Mucosa of descending colon (tissue), 3 donors: Measurements from ENCODE around the gene TENM4. TPM values are rescaled to one million over a fixed set of nuclear protein-coding genes. Genes with fewer than 3 reads are reported as not detected.

Source experiments
- ATAC-seq: fragments of 200-7000 bp; cut with Tn5 transposase; one replicate; pipeline ENCODE4 v1.9.1; 2020; ENCODE audit warnings: mild to moderate bottlenecking, moderate library complexity
- DNase-seq, 3 donors: peaks; one replicate each; pipeline ENCODE4 v3.0.0-alpha.2; 2020
- H3K36me3 ChIP-seq: fragments of 200-600 bp; one replicate; pipeline ENCODE4 v1.8.0; 2021; ENCODE audit warnings: low read depth, mild to moderate bottlenecking
- H3K4me1 ChIP-seq: fragments of 200-600 bp; one replicate; pipeline ENCODE4 v1.8.0; 2021; ENCODE audit warnings: low read depth, mild to moderate bottlenecking
- H3K4me3 ChIP-seq: fragments of 200-600 bp; one replicate; pipeline ENCODE4 v1.8.0; 2021; ENCODE audit warnings: mild to moderate bottlenecking
- H3K9me3 ChIP-seq: fragments of 200-600 bp; one replicate; pipeline ENCODE4 v1.8.0; 2021; ENCODE audit warnings: mild to moderate bottlenecking
- CTCF ChIP-seq: fragments of 200-600 bp; IDR thresholded peaks from one replicate; pipeline ENCODE4 v1.8.0; 2022; ENCODE audit warnings: antibody characterized with exemption, mild to moderate bottlenecking
- intact Hi-C, 2 donors: fragments of 100-400 bp; cut with DNase I in 1 of 2; cut with micrococcal nuclease in 1 of 2; formaldehyde crosslinking; loops; one replicate each; pipeline versions ENCODE4 v1.11.0 to v1.11.1; 2022; cut with DNase I, micrococcal nuclease
- total RNA-seq, 3 donors: library from RNA; stranded (reverse); fragmentation: NEBNext Ultra II Directional in 2 of 3; extraction: Animal tissue kit (Norgen Biotek cat#: 25700) in 2 of 3; gene quantifications; one replicate each; pipeline versions ENCODE4 v1.2.1 to v1.2.4, GENCODE V29; 2021 to 2023
- donor health status: DM: no; HTN: no; CAD: no; lungs with moderate emphysema.
- donor health status: DM: no; HTN: no; CAD: no.
- donor health status: DM: no; HTN: yes; CAD: no.

The TENM4 gene
- total RNA-seq, 3 donors from 2014 or later, result 0.70 to 1.6 (median 1.2) TPM

- Histone ChIP-seq H3K9me3 (no peaks in the 10 kb centered on the region), H3K4me3 (no peak overlapping the region), H3K4me1 (no peaks in the 10 kb centered on the region), H3K36me3 (no peaks in the 10 kb centered on the region)
- intact Hi-C loops, result no loop called here
- DNase-seq (no peak), ATAC-seq (no peak)
- no peak for TF ChIP-seq CTCF
Observed at GRCh38 chr11:79174045-79175008, 266.5 kb downstream of the TENM4 start.

DNA sequence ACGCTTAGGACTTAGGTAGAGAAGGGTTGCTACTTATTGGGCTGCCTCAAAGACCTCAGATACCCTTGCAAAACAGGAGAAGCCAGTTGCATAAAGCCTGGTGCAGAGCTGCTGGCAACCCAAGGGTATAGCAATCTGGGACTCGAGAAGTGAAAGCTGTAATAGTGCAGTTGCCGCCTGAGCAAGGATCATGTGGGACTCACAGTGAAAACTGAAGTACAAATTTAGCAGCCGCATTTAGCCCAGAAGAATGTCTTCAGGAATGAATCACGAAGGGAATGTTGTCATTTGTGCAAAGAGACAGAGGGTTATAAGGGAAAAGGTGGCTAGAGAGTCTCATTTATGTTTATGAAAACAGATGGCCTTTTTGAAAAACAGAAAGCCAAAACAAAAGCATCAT is 267.2 kb downstream of the TENM4 start:
- TF ChIP-seq CTCF, result no peak
- no peaks in the 10 kb centered on the region for H3K36me3 ChIP-seq
- ATAC-seq (no peak), DNase-seq (no peak)
- intact Hi-C loops, result no loop called here
- H3K9me3 ChIP-seq, result no peaks in the 10 kb centered on the region
- no peak overlapping the region for H3K4me3 ChIP-seq
- no peaks in the 10 kb centered on the region for H3K4me1 ChIP-seq

- Histone ChIP-seq H3K4me3 (no peak overlapping the region), H3K9me3 (no peaks in the 10 kb centered on the region), H3K4me1 (no peaks in the 10 kb centered on the region), H3K36me3 (no peaks in the 10 kb centered on the region)
- no peak for TF ChIP-seq CTCF
- DNase-seq (no peak), ATAC-seq (no peak)
- intact Hi-C loops, result no loop called here
Observed at GRCh38 chr11:79170321-79170720, 270.5 kb downstream of the TENM4 start.

GRCh38 chr11:79168530-79169110 is 272.2 kb downstream of the TENM4 start:
- DNase-seq (no peak), ATAC-seq (no peak)
- Histone ChIP-seq H3K36me3 (no peaks in the 10 kb centered on the region), H3K4me1 (no peaks in the 10 kb centered on the region), H3K9me3 (no peaks in the 10 kb centered on the region), H3K4me3 (no peak overlapping the region)
- no peak for TF ChIP-seq CTCF
- intact Hi-C loops, result no loop called here

DNA sequence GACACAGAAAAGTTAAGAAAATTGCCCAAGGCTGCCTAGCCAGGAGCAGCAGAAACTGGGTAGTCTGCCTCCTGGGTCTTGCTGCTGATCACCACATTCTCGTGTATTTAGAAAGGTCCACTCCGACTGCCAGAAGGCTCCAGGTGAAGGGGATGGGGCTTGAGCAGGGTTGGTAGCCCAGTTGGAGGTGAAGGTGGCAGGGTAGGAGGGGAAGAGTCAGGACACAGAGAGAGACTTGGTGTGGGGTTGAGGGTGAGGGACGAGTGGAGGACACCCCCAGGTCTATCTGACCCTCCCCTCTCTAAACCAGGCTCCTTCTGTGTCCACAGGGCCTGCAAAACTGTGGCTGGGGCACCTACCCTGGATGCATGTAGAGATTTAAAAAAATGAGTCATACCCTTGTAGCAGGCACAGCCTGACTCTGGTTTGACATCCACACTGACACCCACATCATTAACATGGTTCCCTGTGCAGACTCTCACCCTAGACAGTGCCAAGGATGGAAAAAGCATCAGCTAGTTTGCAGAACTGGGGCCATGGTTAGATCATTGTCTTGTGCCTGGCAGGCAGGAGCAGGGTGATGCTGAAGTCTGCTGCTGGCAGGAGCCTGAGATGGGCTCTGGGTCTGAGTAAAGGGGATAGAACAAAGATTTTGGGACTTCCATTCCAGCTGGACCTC is 273.2 kb downstream of the TENM4 start:
- DNase-seq, result no peak
- TF ChIP-seq CTCF, result no peak
- Histone ChIP-seq H3K36me3 (no peaks in the 10 kb centered on the region), H3K4me3 (no peak overlapping the region), H3K9me3 (no peaks in the 10 kb centered on the region), H3K4me1 (no peaks in the 10 kb centered on the region)
- no peak for ATAC-seq
- intact Hi-C loops, result no loop called here
